ENCODE results near the gene KCNMA1. TPM values are rescaled to one million over a fixed set of nuclear protein-coding genes. Genes with fewer than 3 reads are reported as not detected.

KCNMA1 gene
- total RNA-seq, 1 experiment from 2014 or later = 0.49 TPM

GRCh38 chr10:76903387-76903945 lies 734.1 kb downstream of the KCNMA1 start:
- Histone ChIP-seq H3K4me3 (replicated peaks in 1 of 2; ENCODE audit: low read depth in 1 of 2, low read length in 2 of 2) (no peak overlapping the region), H3K9me2 (ENCODE audit: insufficient read depth) (no peaks in the 10 kb centered on the region), H2AFZ (ENCODE audit: low read depth, low read length, poor library complexity, severe bottlenecking) (no peak overlapping the region), H3K36me3 (ENCODE audit: control insufficient read depth in 1 of 2, insufficient read depth in 2 of 2, low read length in 2 of 2) (no peaks in the 10 kb centered on the region), H3K27ac (ENCODE audit: low read depth, low read length) (no peak overlapping the region), H3K9me3 (ENCODE audit: control insufficient read depth in 1 of 2, insufficient read depth in 1 of 2, low read depth in 1 of 2, low read length in 2 of 2) (no peaks in the 10 kb centered on the region), H3K4me1 (ENCODE audit: control insufficient read depth in 1 of 2, insufficient read depth in 2 of 2, low read length in 2 of 2) (no peaks in the 10 kb centered on the region), H4K20me1 (ENCODE audit: insufficient read depth) (no peaks in the 10 kb centered on the region), H3K79me2 (ENCODE audit: insufficient read depth, low read length) (no peaks in the 10 kb centered on the region), H3K4me2 (ENCODE audit: low read length) (no peak overlapping the region), H3K27me3 (ENCODE audit: insufficient read depth, low read length) (no peaks in the 10 kb centered on the region), H3K9ac (ENCODE audit: low read length) (no peak overlapping the region)
- POLR2A ChIA-PET = no interaction called here
- no peak for DNase-seq (ENCODE audit: low read depth, low spot score)
- no peak for ATAC-seq
- BruUV-seq (replicated peaks) = no TSS peak
- intact Hi-C loops (cut with micrococcal nuclease) = no loop called here
- CTCF ChIA-PET = interaction anchor here (0.6 kb wide), 1 partner anchor 601 kb away, joined by 3 read pairs; no protein-coding TSS in a partner anchor
- TF ChIP-seq CBX3 (IDR thresholded peaks at IDR 0.05; ENCODE audit: low read depth) = no peak
- TF ChIP-seq ZFX (IDR thresholded peaks at IDR 0.05) = no peak
- no peak for TF ChIP-seq EZH2phosphoT487 (IDR thresholded peaks at IDR 0.05; ENCODE audit: borderline replicate concordance)
- TF ChIP-seq POLR2A (IDR thresholded peaks at IDR 0.05; ENCODE audit: borderline replicate concordance, extremely low read depth, insufficient read depth, insufficient read length) = no peak
- TF ChIP-seq EZH2 (IDR thresholded peaks at IDR 0.05) = no peak
- no peak for TF ChIP-seq TCF7L2 (IDR thresholded peaks at IDR 0.05; ENCODE audit: borderline replicate concordance, extremely low read depth, insufficient read depth, insufficient read length)
- no peak for TF ChIP-seq EGR1 (IDR thresholded peaks at IDR 0.05; ENCODE audit: low read depth)
- TF ChIP-seq ELF1 (IDR thresholded peaks at IDR 0.05; ENCODE audit: borderline replicate concordance, low read depth) = no peak
- no peak for TF ChIP-seq FOSL1 (IDR thresholded peaks at IDR 0.05; ENCODE audit: low read depth)
- no peak for TF ChIP-seq MAX (IDR thresholded peaks at IDR 0.05)
- TF ChIP-seq SP1 (IDR thresholded peaks at IDR 0.05; ENCODE audit: low read depth) = no peak
- TF ChIP-seq ATF3 (IDR thresholded peaks at IDR 0.05) = no peak
- no peak for TF ChIP-seq JUND (IDR thresholded peaks at IDR 0.05)
- TF ChIP-seq SRF (IDR thresholded peaks at IDR 0.05; ENCODE audit: low read depth) = no peak
- TF ChIP-seq POLR2AphosphoS5 (IDR thresholded peaks at IDR 0.05; ENCODE audit: low read depth, low read length) = no peak
- no peak for TF ChIP-seq CTCF (IDR thresholded peaks at IDR 0.05 in 2 of 3, conservative IDR thresholded peaks at IDR 0.05 in 1 of 3; ENCODE audit: borderline replicate concordance in 1 of 3, insufficient read depth in 1 of 3, low read depth in 2 of 3, low read length in 2 of 3)
- RAD21 ChIA-PET (ENCODE audit: low non-redundant PET in 1 of 2, low total read pairs in 2 of 2, uncharacterized antibody in 2 of 2, unreplicated experiment in 2 of 2) = no interaction called here

All from HCT116 (cell line).